AG09309 (cell line): ENCODE measurements around the gene GALNT4.

Experiments used
- DNase-seq: peaks from one replicate; pipeline ENCODE4 v3.0.0-alpha.2; 2010; ENCODE audit warnings: low read depth
- H3K4me3 ChIP-seq: 2 replicates; pipeline ENCODE4 v1.5.1; 2011; ENCODE audit warnings: mild to moderate bottlenecking, low read depth, low read length, moderate library complexity; ENCODE audit not compliant: control insufficient read depth
- CTCF ChIP-seq: IDR thresholded peaks from 2 replicates; pipeline ENCODE4 v1.5.1; 2011; ENCODE audit warnings: mild to moderate bottlenecking, low read depth, low read length, inconsistent platforms; ENCODE audit not compliant: insufficient read depth, control insufficient read depth; ENCODE audit errors: missing control alignments

The GALNT4 gene

GRCh38 chr12:89497467-89497866 lies 27.1 kb downstream of the GALNT4 start:
- H3K4me3 ChIP-seq = no peak overlapping the region
- no peak for TF ChIP-seq CTCF
- DNase-seq = no peak

- H3K4me3 ChIP-seq = no peak overlapping the region
- DNase-seq = no peak
- no peak for TF ChIP-seq CTCF
Measured at GRCh38 chr12:89497005-89497404, 27.6 kb downstream of the GALNT4 start.

GRCh38 chr12:89494411-89495231 lies 30.0 kb downstream of the GALNT4 start:
- TF ChIP-seq CTCF = no peak
- no peak for DNase-seq
- no peak overlapping the region for H3K4me3 ChIP-seq

GRCh38 chr12:89493670-89494302 lies 30.8 kb downstream of the GALNT4 start:
- no peak for DNase-seq
- no peak for TF ChIP-seq CTCF
- no peak overlapping the region for H3K4me3 ChIP-seq

GRCh38 chr12:89492883-89493282 lies 31.7 kb downstream of the GALNT4 start:
- DNase-seq = no peak
- H3K4me3 ChIP-seq = no peak overlapping the region
- TF ChIP-seq CTCF = no peak

GRCh38 chr12:89490922-89491321 lies 33.7 kb downstream of the GALNT4 start:
- DNase-seq = no peak
- H3K4me3 ChIP-seq = no peak overlapping the region
- TF ChIP-seq CTCF = no peak
